Subcutaneous adipose tissue (tissue), 4 donors: ENCODE measurements around the gene ACOXL. TPM values are rescaled to one million over a fixed set of nuclear protein-coding genes. Genes with fewer than 3 reads are reported as not detected.

Experiments
- CTCF ChIP-seq: fragments of 450-650 bp; IDR thresholded peaks from one replicate; pipeline ENCODE4 v1.5.1; 2016; ENCODE audit warnings: low read depth, mild to moderate bottlenecking, control low read depth, antibody characterized with exemption, moderate library complexity
- total RNA-seq, 4 donors: library from RNA; depleted of rRNA; stranded (reverse); fragments of >200 nt; gene quantifications; one replicate each; pipeline ENCODE4 v1.1.0, GENCODE V29; 2016

The ACOXL gene
- total RNA-seq, 4 donors from 2014 or later, result not detected

- TF ChIP-seq CTCF, result no peak
Measured at GRCh38 chr2:110812726-110813645, 80.6 kb downstream of the ACOXL start.

- TF ChIP-seq CTCF, result no peak
Measured at GRCh38 chr2:110813896-110814295, 81.5 kb downstream of the ACOXL start.

- no peak for TF ChIP-seq CTCF
Measured at GRCh38 chr2:110815938-110816337, 83.6 kb downstream of the ACOXL start.

- TF ChIP-seq CTCF, result no peak
Measured at GRCh38 chr2:110816404-110817365, 84.3 kb downstream of the ACOXL start.

- TF ChIP-seq CTCF, result no peak
Measured at GRCh38 chr2:110818767-110819481, 86.6 kb downstream of the ACOXL start.

- TF ChIP-seq CTCF, result no peak
Measured at GRCh38 chr2:110819711-110820110, 87.3 kb downstream of the ACOXL start.
